HG03432 (cell line): ENCODE results near the gene BTBD19.
"Not testable (repeated sequence)": the region's sequence is repeated elsewhere in the genome, so short reads cannot be mapped to it uniquely, and the experiment has no call there.

Experiments used
- ATAC-seq: cut with Tn5 transposase; IDR thresholded peaks from one replicate; pipeline ENCODE4 v1.9.1; 2021; ENCODE audit warnings: mild to moderate bottlenecking, moderate library complexity; ENCODE audit not compliant: unreplicated experiment

The BTBD19 gene

GRCh38 chr1:44827197-44828002, 19.1 kb downstream of the BTBD19 start:
- no peak for ATAC-seq

- no peak for ATAC-seq
Observed at GRCh38 chr1:44828003-44828651, 19.8 kb downstream of the BTBD19 start.

GRCh38 chr1:44828841-44829440, 20.6 kb downstream of the BTBD19 start:
- ATAC-seq: no peak

GRCh38 chr1:44829506-44830384, 21.4 kb downstream of the BTBD19 start:
- ATAC-seq: no peak

GRCh38 chr1:44830900-44831304, 22.6 kb downstream of the BTBD19 start:
- no peak for ATAC-seq

GRCh38 chr1:44831516-44831915, 23.2 kb downstream of the BTBD19 start:
- ATAC-seq: no peak

- no peak for ATAC-seq
Observed at GRCh38 chr1:44832056-44832705, 23.9 kb downstream of the BTBD19 start.

GRCh38 chr1:44834328-44834727, 26.0 kb downstream of the BTBD19 start:
- no peak for ATAC-seq

- peak; percentile 71 for ATAC-seq
Observed at GRCh38 chr1:44835738-44836675, 27.7 kb downstream of the BTBD19 start.

- ATAC-seq: not testable (repeated sequence)
Observed at GRCh38 chr1:44838294-44838693, 30.0 kb downstream of the BTBD19 start.

- no peak for ATAC-seq
Observed at GRCh38 chr1:44839576-44839975, 31.3 kb downstream of the BTBD19 start.

- ATAC-seq: no peak
Observed at GRCh38 chr1:44842486-44842861, 34.2 kb downstream of the BTBD19 start.

GRCh38 chr1:44842862-44843655, 34.7 kb downstream of the BTBD19 start, which contains the start of gene PTCH2:
Gene PTCH2 (minus strand): TSS chr1:44843253. CDS start chr1:44842932, 321 bp downstream.
- ATAC-seq: no peak

GRCh38 chr1:44846985-44847384, 38.7 kb downstream of the BTBD19 start:
- ATAC-seq: no peak

- ATAC-seq: no peak
Observed at GRCh38 chr1:44847845-44848244, 39.5 kb downstream of the BTBD19 start.

- no peak for ATAC-seq
Observed at GRCh38 chr1:44848456-44849181, 40.3 kb downstream of the BTBD19 start.

- no peak for ATAC-seq
Observed at GRCh38 chr1:44849575-44850132, 41.3 kb downstream of the BTBD19 start.

GRCh38 chr1:44851308-44851707, 43.0 kb downstream of the BTBD19 start:
- no peak for ATAC-seq
